ENCODE results near the gene ELP4.

Gene ELP4

DNA sequence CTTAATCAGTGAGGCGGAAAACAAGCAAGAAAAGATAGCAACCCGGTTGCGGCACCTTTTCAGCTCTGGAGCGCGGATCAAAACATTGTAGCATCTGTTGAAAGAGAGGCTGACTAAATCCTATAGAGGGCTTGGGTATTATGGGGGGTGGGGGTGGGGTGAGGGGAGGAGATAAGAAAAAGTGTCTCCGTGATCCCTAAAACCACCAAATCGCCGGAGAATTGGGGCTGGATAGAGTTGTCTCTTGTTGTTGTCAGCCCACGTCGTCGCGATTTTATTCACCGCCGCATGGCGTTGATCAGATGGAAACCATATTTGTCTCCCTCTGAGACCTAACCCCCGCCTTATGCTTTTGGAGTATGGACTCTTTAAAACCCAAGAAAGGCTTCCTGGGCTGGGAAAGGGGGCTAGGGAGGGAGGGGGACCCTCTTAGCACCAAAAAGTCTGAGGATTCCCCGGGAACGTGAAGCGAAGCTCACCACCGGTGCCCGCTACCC is 288.5 kb downstream of the ELP4 start:
- in situ Hi-C loops (cut with MboI; ENCODE audit: low sequenced_read_pairs) = no loop called here

DNA sequence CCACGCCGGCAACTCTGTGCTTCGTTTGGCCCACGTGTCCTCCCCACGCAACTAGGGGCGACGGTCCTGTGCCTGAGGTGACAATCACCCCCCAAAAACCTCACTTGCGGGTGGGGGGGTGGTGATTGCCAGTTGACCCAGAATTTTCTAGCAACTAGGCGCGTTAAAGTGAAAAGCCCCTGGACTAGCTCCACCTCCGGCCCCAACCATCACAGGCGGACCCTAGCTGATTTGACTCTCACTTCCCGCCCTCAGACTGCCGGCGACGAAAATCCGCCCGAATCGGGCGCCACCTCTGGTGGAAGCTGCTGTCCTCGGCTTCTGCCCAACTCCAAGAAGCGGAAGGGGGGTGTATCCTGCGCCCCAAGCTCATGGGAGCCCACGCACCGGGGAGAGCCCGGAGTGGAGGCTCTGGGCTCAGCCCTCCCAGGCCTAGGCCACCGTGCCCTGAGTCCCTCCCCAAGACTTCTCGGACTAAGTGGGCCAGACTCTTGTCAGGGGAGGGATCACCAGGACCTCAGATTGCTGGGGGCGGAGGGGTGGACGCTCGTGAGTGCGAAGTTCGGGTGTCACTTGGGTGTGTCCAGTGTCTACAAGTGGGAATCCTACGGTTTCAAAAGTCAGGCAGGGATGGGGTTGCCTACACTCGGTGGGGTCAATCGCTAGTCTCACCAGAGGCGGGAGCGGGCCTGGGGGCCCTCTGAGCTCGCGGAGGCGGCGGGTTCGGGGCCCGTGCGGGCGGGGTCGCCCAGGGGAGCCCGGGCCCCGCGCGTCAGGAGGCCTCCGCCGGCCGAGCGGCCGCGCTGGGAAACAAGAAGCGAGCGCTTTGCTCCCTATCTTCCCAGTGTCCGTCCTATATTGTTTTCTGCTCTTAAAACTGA is 289.2 kb downstream of the ELP4 start:
- in situ Hi-C loops (cut with MboI; ENCODE audit: low sequenced_read_pairs) = no loop called here

DNA sequence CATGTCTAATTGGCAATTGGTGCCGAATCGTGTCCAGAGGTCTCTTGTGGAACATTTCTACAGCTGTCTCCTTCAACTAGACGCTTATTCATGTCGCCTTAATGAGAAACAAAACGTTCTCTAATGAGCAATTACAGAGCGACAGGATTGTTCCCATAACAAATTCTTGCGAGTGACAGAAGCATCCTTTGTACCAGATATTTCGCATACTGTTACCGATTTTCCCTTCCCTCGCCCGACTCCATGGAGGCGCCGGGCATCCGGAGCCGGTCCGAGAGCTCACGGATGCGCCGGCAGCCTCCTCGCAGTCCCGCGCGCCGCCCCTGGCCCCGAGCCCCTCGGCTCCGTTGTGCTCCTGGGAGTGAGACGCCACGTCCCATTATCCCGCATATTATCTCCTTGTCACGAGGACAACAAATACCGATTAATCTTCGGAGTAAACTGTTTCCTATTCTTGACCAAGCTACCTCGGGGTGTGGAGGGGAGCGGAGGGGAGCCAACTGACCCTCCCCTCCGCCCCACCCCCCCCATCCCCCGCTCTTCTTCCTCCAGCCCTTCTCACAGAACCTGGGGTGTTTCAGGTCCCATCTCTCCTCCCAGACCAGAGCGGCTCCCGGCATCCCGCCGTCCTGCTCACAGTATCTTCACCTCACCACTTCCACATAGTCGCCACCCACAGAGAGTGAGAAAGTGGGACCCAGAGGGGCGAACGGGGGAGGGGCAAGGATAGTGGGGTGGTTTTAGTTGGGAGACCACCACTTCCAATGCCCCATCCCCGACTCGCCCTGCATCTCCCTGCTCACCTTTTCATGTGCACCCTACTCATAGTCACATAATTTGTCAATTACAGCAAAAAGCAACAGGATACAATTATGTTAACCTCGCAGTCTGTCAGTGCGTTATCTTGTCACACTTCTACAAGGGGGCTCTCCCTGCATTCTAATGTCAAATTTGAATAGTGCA is 290.1 kb downstream of the ELP4 start:
- in situ Hi-C loops (cut with MboI; ENCODE audit: low sequenced_read_pairs) = no loop called here

DNA sequence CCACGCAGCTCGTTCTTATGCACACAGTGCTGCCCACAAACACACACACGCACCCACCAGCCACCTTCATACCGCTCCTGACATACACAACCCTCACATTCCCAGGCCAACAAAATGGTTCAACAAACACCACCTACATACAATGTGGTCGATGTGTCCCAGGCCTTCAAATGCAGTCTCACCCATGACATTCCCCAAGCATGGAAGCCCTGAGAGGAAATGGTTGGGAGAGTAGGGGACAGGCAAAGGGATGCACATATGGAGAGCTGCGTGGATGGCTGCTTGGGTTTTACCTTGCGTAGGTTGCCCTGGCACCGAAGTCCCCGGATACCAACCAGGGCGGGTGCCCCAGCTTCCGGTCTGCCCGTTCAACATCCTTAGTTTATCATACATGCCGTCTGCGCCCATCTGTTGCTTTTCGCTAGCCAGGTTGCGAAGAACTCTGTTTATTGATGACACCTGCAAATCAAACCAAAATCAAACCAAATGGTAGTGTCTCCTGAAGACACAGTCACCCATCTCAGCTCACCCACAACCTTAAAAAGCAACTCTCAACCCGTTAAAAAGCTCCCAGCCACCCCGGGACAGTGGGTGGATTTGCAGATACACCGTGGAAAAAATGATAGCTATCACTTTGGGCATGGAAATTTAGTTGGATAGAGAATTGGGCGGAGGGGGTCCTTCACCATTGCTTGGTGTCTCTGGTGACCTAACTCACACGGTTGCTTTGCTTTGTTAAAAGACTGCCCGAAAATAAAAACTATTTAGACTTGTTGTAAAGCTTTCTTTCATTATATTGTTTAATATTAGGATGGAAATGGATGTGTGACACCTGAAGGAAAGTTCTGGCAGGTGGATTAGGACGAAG is 291.1 kb downstream of the ELP4 start:
- in situ Hi-C loops (cut with MboI; ENCODE audit: low sequenced_read_pairs) = no loop called here

DNA sequence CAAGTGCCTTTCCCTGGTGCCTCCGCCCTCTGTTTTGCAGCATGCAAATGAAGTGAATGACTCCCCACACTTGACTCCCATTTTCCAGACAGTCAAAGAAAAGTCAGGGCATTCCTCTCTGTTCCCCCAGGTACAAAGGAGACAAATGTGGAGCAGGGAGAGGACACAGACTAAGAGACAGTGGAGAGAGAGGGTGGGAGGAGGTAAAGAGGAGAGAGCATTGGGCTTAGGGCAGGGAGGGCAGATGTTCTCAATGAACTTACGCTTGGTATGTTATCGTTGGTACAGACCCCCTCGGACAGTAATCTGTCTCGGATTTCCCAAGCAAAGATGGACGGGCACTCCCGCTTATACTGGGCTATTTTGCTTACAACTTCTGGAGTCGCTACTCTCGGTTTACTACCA is 291.7 kb downstream of the ELP4 start:
- in situ Hi-C loops (cut with MboI; ENCODE audit: low sequenced_read_pairs) = no loop called here

DNA sequence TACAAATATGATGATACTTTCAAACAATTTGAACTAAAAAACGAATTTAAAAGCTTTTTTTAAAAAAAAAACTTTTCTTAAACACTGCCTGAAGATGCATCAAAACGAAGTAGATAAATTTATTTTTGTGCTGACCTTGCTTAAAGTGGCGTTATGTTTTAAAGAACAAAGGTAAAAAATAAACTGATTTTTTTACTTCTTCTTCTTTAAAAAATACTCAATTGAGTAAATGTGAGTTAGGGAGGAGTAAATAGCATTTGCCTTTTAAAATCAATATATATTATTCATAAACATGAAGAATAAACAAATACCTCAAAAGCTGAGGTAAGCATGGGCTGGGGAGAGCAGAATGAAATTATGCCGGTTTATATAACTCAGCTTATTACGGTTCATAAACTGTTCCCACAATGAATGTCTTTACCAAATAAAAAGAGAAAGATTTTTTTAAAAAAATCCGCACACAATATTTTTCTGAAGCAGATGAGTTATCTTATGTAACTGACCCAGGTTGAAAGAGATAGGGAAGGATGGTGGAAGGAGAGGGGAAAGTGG is 292.5 kb downstream of the ELP4 start:
- in situ Hi-C loops (cut with MboI; ENCODE audit: low sequenced_read_pairs) = no loop called here

DNA sequence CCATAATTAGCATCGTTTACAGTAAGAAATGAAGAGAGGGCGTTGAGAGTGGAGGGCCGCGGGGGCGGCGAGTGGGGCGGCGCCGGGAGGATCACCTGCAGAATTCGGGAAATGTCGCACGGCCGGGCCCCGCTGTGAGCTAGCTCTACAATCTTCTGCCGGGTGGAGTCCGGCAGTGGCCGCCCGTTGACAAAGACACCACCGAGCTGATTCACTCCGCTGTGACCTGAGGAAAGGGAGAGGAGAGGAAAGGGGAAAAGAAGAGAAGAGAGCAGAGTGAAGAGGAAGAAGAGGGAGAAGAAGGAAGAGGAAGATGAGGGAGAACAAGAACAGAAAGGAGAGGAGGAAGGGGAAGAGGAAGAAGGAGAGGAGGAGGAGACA is 293.0 kb downstream of the ELP4 start:
- in situ Hi-C loops (cut with MboI; ENCODE audit: low sequenced_read_pairs) = no loop called here

DNA sequence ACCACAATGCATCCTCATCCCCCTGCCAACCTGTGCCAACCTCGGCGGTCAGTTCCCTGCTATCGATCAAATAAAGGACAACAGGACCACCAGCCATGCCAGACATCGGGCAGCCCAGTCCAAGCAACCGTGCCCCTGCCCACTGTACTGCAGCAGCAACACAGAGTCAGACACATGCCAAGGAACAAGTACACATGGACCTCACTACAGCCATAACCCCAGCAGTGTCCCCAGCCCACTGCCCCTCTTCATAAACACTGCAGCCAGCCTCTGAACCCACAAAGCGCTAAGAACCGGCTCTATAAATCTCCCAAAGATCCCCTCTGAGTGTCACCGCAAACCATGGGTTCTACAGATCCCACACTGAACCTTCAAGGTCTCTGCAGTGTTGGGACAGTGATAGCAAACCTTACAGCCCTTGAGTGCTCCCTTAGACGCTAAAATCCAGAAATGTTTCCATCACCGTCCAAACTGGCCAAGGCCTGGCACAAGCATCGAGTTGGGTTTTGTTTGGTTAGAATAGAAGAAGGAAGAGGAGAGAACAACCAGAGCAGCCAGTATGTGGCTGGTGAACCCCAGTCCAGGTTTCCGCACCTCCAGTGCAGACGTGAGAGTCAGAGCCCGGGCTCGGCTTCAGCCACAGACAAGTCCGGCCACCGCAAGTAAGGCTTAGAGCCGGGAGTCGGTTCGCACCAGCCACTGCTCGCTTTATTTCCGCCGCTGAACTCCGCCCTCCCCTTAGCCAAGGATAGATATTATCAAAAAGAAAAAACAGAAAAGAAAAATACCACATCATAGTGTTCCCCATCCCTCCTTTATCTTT is 293.6 kb downstream of the ELP4 start:
- in situ Hi-C loops (cut with MboI; ENCODE audit: low sequenced_read_pairs) = no loop called here

DNA sequence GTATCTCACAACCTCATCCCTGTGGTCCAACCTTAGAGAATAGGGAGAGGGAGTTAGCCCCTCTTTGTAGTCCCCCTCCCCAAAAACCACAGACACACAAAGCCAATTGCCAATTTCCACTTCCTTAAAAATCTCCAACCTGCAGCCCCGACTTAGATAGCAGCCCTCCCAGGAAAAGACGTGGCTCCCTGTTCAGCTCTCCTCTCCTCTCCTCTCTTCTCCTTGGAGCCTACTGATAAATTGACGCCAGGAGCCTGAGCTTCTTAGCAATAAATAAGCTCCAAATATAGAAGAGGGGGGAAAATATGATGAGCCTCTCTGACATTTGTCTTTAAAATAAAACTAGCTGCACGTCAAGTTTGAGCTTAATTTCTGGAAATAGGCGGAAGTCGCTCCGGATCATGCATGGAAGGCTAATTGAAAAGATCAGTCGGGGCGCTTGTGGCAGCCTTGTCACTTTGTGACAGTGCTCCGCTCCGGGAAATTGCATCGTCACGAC is 294.3 kb downstream of the ELP4 start:
- in situ Hi-C loops (cut with MboI; ENCODE audit: low sequenced_read_pairs) = no loop called here

DNA sequence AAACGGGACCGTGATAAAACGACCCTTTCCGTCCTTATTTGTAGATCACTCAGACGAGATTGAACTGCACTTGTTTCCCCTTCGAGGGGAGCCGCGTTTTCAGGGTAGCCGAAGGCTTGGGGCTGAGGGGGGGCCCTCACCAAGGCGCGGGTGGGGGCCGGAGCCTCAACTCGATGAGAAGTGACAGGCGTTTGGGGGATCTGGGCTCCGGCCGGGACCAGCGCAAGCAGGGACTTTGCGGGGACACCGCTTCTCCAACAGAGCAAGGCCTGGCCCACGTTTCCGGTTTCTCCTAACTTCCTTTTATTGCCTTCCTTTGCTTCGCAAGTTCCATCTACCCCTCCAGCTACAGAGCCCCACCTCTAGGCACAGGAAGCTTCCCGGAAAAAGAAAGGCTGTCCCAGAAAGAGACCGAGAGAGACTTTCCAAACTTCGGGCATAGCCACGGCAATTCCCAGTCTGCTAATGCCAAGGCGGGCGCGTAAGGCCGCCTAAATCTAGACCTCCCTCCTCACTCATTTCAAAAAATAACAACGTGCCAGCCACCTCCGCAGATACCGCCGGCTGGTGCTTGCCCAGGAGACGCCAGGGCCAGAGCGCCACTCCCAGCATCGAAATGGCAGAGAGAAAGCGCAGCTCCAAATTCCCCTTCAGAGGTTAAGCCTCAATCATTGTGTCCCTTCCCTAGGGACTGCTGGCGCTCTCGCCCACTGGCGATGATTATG is 294.9 kb downstream of the ELP4 start:
- in situ Hi-C loops (cut with MboI; ENCODE audit: low sequenced_read_pairs) = no loop called here

DNA sequence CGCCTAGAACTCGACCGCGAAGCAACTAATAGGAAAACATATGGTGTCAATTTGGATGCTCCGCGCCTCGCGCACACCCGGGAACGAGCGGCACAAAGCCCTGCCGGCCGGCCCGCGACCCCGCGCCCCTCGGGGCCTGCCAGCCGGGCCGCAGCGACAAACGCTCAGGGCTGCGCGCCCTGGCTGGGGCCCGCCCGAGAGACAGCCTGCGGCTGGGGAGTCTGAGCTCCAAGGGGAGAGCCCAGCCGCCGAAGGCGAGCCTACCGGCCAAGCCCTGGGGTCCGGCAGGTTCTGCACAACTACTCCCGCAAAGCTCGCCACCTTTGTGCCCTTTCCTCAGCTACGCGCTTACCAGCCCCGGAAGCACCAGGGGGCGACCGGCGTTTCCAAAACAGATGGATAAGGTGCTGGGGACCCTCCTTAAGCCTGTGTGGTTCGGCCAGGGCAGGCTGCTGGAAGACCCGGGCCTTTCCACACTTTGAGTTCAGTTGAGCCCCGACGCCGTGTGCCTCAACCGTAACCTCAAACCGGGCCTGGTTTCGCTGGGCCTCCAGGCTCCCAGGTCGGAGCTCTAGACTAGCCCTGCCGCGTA is 295.6 kb downstream of the ELP4 start:
- in situ Hi-C loops (cut with MboI; ENCODE audit: low sequenced_read_pairs) = no loop called here

DNA sequence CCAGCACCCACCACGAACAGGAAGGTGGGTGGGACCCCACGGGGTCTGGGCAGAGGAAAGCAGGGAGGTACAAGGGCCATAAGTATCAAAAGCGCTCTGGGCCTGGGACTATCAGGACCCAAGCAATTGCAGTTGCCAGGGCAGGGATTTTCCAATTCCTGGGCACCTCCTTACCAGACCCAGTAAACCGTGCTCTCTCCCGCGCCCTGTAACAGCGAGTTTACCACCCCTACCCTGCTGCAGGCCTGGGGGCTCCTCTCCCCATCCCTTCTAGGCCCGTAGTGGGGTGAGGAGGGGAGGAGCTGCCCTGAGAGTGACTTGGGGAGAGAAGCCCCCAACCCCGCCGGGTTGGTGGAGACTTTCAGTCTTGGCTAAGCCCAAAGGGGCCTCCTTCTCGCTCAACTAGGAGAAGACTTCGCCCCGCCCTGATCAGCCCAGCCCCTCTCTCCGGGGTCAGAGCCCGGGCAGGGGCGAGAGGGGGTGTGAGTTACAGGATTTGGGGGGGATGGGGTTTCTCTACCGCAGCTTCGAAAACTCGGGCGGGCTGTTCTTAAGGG is 296.1 kb downstream of the ELP4 start:
- in situ Hi-C loops (cut with MboI; ENCODE audit: low sequenced_read_pairs) = no loop called here

DNA sequence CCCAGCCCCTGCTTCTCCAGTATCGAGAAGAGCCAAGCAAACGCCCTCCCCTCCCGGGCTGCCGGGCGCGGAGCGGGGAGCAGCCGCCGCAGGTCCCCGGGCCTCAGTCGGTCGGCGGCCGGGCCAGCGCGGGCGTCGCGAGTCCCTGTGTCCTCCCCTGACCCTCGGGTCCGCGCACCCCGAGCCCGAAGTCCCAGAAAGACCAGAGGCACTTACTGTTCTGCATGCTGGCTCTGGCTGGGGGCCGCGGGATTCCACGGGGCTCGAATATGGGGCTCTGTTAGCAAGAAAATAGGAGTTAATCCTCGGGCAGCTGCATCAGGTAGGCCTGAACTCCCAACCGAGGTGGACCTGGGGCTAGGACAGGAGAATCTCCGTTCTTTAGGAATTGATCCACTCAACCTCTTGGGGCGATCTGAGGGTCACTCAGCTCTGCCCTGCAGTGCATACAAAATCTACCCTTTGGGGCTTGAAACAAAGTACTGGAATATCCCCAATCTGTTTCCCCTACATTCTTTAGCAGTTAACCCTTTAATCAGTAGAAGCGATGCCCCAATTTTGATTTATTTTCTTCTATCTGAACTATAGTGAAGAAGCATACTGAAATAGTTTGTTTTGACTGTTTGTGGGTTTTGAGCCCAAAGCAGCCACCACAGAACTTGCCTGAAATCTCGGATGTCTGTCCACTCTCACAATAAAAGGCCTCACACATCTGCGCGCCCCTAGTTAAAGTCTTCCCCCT is 296.8 kb downstream of the ELP4 start:
- in situ Hi-C loops (cut with MboI; ENCODE audit: low sequenced_read_pairs) = no loop called here

DNA sequence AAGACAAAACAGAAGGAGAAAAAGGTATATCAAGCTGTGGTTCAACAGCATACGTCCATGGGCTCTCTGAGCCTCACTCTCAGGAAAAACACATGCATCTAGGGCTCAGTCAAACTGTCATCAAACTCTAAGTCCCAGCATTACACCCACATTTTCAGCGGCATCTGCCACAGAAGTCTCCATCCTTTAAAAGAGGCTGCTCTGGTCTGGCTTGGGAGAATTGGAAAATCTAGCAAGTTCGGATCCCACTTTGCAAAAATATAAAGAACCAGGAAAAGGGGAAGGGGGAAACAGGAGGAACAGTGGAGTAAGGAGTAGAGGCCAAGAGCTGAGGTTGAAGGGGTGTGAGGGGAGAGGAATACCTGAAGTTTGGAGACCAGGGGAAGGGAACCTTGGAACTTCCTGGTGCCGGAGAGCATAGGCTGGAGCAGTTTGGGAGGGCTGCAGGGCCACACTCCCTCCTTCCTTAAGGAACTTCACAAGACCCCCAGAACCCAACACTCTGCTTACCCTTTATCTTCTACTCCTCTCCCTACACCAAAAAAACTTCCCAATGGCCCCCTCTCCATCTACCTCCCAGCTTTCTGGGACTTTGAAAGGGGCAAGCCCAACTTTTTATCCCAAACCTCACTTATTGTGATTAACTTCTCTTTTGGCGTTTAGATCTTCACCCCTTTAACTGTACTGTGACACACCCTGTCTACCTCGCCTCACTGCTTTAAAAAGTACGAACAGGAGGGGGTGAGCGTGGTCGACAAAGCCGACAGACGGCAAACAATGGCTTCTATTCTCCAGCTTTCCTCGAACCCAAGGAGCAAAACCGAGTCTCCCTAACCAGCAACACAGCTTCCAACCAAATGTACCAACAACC is 297.6 kb downstream of the ELP4 start:
- in situ Hi-C loops (cut with MboI; ENCODE audit: low sequenced_read_pairs) = no loop called here

DNA sequence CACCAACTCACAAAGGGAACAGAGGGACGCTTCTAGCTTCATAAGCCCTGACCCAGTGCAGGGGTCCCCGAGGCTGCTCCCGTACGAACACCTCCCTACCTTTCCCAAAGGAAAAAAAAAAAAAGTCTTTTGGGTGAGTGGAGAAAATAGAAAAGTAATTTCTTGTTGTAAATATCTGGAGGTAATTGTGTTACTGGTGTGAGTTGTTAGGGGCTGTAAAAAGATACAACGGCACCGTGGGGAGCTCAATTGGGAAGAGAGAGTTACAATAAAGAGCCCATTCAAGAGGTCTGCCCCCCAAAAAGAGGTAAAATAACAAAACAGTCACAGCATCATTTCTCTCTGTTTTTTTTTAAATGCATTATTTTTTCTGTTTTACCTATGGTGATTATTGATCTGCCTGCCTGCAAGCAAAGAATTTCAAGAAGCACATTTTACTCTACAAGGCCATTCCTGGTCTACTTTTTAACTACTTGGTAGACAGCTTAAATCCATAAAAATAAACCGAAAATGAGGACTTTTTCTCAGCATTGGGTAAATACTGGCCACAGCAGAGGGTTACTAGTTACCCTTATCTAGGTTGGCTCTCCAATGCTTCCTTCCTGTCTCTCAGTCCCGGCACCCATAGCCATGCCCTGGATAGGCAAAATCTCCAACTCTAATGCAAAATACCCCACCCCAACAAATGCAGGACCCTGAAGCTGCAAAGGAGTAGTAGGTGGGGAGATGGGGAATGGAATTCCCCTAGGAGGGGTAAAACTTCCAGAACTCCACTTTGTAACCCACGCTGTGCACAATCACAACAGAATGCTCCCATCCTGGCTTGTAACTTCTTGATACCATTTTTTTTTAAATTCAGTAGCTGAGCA is 298.5 kb downstream of the ELP4 start:
- in situ Hi-C loops (cut with MboI; ENCODE audit: low sequenced_read_pairs) = no loop called here
